Ascending aorta (tissue), 2 donors: ENCODE measurements around the gene KIF1A. TPM values are rescaled to one million over a fixed set of nuclear protein-coding genes. Genes with fewer than 3 reads are reported as not detected.

Source experiments
- DNase-seq, 2 donors: peaks; one replicate each; pipeline ENCODE4 v3.0.0-alpha.2; 2019; ENCODE audit warnings: low spot score in 2 of 2
- H3K27ac ChIP-seq, 2 donors: fragments of 200-600 bp; sonication (generic); one replicate each; pipeline ENCODE4 v1.5.1; 2016 to 2017; ENCODE audit warnings: mild to moderate bottlenecking in 1 of 2
- H3K27me3 ChIP-seq: fragments of 200-600 bp; sonication (generic); one replicate; pipeline ENCODE4 v1.5.1; 2017
- H3K36me3 ChIP-seq, 2 donors: fragments of 200-600 bp; sonication (generic); one replicate each; pipeline ENCODE4 v1.5.1; 2016
- H3K4me1 ChIP-seq, 2 donors: fragments of 200-600 bp; sonication (generic); one replicate each; pipeline ENCODE4 v1.5.1; 2016 to 2017; ENCODE audit warnings: mild to moderate bottlenecking in 1 of 2
- H3K4me3 ChIP-seq, 2 donors: fragments of 200-600 bp; sonication (generic); one replicate each; pipeline ENCODE4 v1.5.1; 2016 to 2017; ENCODE audit warnings: mild to moderate bottlenecking in 1 of 2
- H3K9me3 ChIP-seq, 2 donors: fragments of 200-600 bp; sonication (generic); one replicate each; pipeline ENCODE4 v1.5.1; 2016
- CTCF ChIP-seq, 3 experiments: fragments of 200-600 bp in 2 of 3; fragments of 450-650 bp in 1 of 3; sonication (generic) in 2 of 3; IDR thresholded peaks; one replicate each; pipeline ENCODE4 v1.5.1; 2016 to 2019; ENCODE audit warnings: antibody characterized with exemption in 3 of 3, mild to moderate bottlenecking in 1 of 3, moderate library complexity in 1 of 3
- intact Hi-C: fragments of 100-400 bp; cut with DNase I; formaldehyde crosslinking; loops from one replicate; pipeline ENCODE4 v1.15.1; 2023
- total RNA-seq: library from RNA; depleted of rRNA; stranded (reverse); fragments of >200 nt; gene quantifications from one replicate; pipeline ENCODE4 v1.1.0, GENCODE V29; 2016

The KIF1A gene
- total RNA-seq, 1 donor from 2014 or later, result 0.11 TPM

GRCh38 chr2:240723851-240724250 is 96.2 kb downstream of the KIF1A start:
- TF ChIP-seq CTCF (IDR thresholded peaks at IDR 0.05), result no peak
- intact Hi-C loops, result no loop called here
- no peaks in the 10 kb centered on the region for H3K9me3 ChIP-seq
- no peaks in the 10 kb centered on the region for H3K4me1 ChIP-seq
- no peak overlapping the region for H3K27ac ChIP-seq
- no peaks in the 10 kb centered on the region for H3K27me3 ChIP-seq
- no peak for DNase-seq
- H3K36me3 ChIP-seq, result no peaks in the 10 kb centered on the region
- H3K4me3 ChIP-seq, result no peak overlapping the region

- Histone ChIP-seq H3K9me3 (no peaks in the 10 kb centered on the region), H3K36me3 (no peaks in the 10 kb centered on the region), H3K4me3 (no peak overlapping the region), H3K4me1 (no peaks in the 10 kb centered on the region), H3K27ac (no peak overlapping the region), H3K27me3 (no peaks in the 10 kb centered on the region)
- intact Hi-C loops, result no loop called here
- DNase-seq, result no peak
- TF ChIP-seq CTCF (IDR thresholded peaks at IDR 0.05), result no peak
These were observed 97.0 kb downstream of the KIF1A start for GRCh38 chr2:240722796-240723735.

- no peak for DNase-seq
- H3K27ac ChIP-seq, result no peak overlapping the region
- TF ChIP-seq CTCF (IDR thresholded peaks at IDR 0.05), result no peak
- H3K27me3 ChIP-seq, result no peaks in the 10 kb centered on the region
- H3K9me3 ChIP-seq, result no peaks in the 10 kb centered on the region
- no peaks in the 10 kb centered on the region for H3K4me1 ChIP-seq
- H3K36me3 ChIP-seq, result no peaks in the 10 kb centered on the region
- intact Hi-C loops, result no loop called here
- H3K4me3 ChIP-seq, result no peak overlapping the region
These were observed 97.6 kb downstream of the KIF1A start for GRCh38 chr2:240722376-240722775.

- no peaks in the 10 kb centered on the region for H3K9me3 ChIP-seq
- no peak for TF ChIP-seq CTCF (IDR thresholded peaks at IDR 0.05)
- no peaks in the 10 kb centered on the region for H3K36me3 ChIP-seq
- H3K27ac ChIP-seq, result no peak overlapping the region
- intact Hi-C loops, result no loop called here
- H3K4me1 ChIP-seq, result no peaks in the 10 kb centered on the region
- H3K27me3 ChIP-seq, result no peaks in the 10 kb centered on the region
- DNase-seq, result no peak
- no peak overlapping the region for H3K4me3 ChIP-seq
These were observed 98.3 kb downstream of the KIF1A start for GRCh38 chr2:240721596-240722180.

GRCh38 chr2:240720686-240721595 is 99.1 kb downstream of the KIF1A start:
- Histone ChIP-seq H3K27me3 (no peaks in the 10 kb centered on the region), H3K27ac (no peak overlapping the region), H3K36me3 (no peaks in the 10 kb centered on the region), H3K4me1 (no peaks in the 10 kb centered on the region), H3K4me3 (no peak overlapping the region), H3K9me3 (no peaks in the 10 kb centered on the region)
- TF ChIP-seq CTCF (IDR thresholded peaks at IDR 0.05), result no peak
- DNase-seq, result no peak
- intact Hi-C loops, result no loop called here
